HG03196 (cell line): ENCODE data around the gene RNASE7.
A peak's percentile ranks its signal among the peaks of the same experiment; 100 is the strongest.

Experiments used
- ATAC-seq: cut with Tn5 transposase; IDR thresholded peaks from one replicate; pipeline ENCODE4 v1.9.1; 2021; ENCODE audit not compliant: unreplicated experiment

RNASE7 gene

DNA sequence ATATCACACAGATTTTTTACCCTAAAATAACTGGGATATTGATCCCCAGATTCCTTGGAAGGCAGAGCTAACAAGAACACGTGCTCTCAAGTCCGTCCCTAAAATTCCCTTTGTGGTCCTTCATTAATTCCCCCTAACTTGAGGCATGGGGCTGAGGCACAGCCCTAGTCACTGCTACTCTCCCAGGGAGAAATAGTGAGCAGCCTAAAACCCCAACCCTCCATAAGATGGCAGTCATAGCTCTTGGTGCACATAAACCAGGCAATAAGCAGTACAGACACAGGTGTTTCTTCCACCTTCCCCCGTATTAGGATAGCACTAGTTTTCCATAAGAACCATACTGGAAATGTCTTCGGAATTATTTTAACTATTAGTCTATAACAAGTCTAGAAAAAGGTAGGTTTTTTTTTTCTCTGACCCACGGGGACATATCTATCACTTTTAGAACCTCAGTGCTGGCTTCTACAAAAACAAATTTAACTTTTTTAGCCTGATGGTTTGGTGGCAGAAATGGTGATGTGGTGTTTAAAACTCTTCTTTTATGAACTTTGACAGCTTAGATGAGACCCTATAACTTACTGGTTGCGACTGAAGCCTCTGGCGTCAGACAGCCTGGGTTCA lies 24.8 kb downstream of the RNASE7 start:
- no peak for ATAC-seq

- ATAC-seq: no peak
Observed at GRCh38 chr14:21068521-21069387, 26.6 kb downstream of the RNASE7 start.

GRCh38 chr14:21069388-21070082 lies 27.4 kb downstream of the RNASE7 start:
- ATAC-seq: no peak

- no peak for ATAC-seq
Observed at GRCh38 chr14:21070083-21070609, 28.0 kb downstream of the RNASE7 start, which contains the start of gene ARHGEF40. ARHGEF40 (plus strand) TSS chr14:21070304; CDS start chr14:21070397, 93 bp downstream.

DNA sequence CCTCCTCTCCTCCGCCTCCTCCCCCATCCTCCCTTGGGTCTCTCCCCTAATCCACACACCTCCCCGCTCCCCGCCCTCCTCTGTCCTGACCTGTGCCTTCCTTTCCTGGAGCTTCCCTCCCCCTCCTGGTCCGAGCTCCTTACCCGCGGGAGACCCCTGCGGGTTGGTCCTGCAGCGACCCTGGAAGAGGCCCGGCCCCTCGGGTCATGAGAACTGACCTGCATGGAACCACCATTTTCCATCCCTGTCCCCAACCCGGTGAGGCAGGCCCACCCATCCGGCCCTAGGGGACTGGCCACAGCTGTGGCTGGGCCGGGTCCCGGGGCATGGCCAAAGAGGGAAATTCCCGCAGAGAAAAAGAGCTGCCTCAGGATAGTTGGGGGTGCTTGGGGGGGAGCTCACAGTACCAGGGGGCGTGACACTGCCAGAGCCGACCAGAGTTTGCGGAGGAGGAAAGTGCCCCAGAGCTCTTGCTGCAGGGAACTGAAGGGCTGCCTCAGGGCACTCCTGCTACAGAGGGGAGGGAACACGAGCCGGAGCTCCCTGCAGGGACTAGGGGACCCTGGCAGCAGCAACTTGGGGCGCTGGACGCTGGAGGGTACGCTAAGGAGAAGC lies 28.6 kb downstream of the RNASE7 start:
- peak; percentile 5 for ATAC-seq

- ATAC-seq: peak; percentile 64
Observed at GRCh38 chr14:21071225-21072030, 29.3 kb downstream of the RNASE7 start.

- ATAC-seq: no peak
Observed at GRCh38 chr14:21072031-21072473, 29.9 kb downstream of the RNASE7 start.

- no peak for ATAC-seq
Observed at GRCh38 chr14:21072781-21073339, 30.7 kb downstream of the RNASE7 start.

GRCh38 chr14:21073921-21074320 lies 31.8 kb downstream of the RNASE7 start:
- no peak for ATAC-seq

DNA sequence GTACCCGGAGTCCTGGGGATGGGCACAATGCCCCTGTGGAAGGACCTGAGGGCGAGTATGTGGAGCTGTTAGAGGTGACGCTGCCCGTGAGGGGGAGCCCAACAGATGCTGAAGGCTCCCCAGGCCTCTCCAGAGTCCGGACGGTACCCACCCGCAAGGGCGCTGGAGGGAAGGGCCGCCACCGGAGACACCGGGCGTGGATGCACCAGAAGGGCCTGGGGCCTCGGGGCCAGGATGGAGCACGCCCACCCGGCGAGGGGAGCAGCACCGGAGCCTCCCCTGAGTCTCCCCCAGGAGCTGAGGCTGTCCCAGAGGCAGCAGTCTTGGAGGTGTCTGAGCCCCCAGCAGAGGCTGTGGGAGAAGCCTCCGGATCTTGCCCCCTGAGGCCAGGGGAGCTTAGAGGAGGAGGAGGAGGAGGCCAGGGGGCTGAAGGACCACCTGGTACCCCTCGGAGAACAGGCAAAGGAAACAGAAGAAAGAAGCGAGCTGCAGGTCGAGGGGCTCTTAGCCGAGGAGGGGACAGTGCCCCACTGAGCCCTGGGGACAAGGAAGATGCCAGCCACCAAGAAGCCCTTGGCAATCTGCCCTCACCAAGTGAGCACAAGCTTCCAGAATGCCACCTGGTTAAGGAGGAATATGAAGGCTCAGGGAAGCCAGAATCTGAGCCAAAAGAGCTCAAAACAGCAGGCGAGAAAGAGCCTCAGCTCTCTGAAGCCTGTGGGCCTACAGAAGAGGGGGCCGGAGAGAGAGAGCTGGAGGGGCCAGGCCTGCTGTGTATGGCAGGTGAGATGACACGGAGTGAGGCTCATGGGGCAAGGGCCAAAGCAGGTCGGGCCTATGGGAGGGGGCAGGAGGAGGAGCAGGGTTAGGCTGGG lies 32.5 kb downstream of the RNASE7 start:
- ATAC-seq: no peak

DNA sequence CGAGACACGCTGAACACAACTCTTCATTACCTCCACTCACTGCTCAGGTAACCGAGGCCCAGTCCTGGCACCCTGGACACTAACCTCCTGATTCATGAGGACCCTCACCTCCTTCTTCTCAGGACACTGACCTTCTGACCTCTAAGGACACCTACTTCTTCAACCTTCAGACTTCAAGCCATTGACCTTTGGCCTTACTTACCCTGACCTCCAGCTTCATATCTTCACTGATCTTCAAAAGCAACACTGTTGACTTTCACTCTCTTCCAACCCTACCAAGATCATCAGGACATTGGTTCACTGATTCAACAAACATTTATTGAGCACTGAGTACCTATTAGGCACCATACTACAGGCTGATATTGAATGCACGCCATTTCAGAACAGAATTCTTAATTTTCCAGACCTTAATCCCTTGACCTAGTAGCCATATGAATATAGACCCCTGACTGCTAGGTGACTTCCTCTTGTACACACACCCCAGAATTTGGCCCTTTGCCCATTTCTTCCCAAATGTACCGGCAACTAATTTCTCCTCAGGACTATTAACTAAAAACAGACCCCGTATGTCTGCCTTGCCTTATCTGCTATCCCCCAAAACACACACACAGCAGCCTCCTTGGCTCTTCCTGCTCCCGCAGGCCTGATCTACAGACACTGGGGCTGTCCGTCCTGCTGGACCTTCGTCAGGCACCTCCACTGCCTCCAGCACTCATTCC lies 33.7 kb downstream of the RNASE7 start:
- no peak for ATAC-seq

DNA sequence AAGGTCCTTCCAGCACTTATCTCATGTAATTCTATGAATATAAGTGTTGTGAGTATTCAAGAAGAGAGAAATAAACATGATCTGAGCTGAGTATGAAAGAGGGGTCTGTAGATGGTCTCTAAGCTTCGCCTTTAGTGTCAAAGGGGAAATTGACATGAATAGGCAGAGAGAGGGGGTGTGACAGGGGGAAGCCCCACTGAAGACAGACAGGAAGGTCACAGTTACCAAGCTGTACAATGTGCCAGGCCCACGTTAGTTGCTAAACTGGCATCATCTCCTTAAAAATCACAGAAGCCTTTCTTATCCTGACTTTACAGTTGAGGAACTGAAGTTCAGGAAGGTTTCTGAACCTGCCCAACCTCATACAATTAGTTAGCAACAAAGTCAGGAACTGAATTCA lies 35.5 kb downstream of the RNASE7 start:
- no peak for ATAC-seq

- ATAC-seq: no peak
Observed at GRCh38 chr14:21078287-21078686, 36.1 kb downstream of the RNASE7 start.

DNA sequence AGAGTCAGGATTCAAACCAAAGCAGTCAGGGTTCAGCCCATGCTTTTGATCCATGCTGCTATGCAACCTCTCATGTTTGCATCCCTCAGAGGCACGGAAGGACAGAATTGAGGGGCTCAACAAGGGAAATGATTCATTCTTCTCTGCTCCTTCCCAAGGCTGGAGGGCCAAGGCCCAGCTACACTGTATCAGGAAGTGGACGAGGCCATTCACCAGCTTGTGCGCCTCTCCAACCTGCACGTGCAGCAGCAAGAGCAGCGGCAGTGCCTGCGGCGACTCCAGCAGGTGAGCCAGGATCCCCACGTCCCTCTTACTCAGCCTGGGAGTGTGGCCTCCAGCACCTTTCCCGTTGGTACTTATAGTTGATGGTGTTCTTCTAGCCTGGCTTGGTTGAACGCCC lies 36.6 kb downstream of the RNASE7 start:
- ATAC-seq: no peak

GRCh38 chr14:21081521-21082142 lies 39.5 kb downstream of the RNASE7 start:
- ATAC-seq: no peak

DNA sequence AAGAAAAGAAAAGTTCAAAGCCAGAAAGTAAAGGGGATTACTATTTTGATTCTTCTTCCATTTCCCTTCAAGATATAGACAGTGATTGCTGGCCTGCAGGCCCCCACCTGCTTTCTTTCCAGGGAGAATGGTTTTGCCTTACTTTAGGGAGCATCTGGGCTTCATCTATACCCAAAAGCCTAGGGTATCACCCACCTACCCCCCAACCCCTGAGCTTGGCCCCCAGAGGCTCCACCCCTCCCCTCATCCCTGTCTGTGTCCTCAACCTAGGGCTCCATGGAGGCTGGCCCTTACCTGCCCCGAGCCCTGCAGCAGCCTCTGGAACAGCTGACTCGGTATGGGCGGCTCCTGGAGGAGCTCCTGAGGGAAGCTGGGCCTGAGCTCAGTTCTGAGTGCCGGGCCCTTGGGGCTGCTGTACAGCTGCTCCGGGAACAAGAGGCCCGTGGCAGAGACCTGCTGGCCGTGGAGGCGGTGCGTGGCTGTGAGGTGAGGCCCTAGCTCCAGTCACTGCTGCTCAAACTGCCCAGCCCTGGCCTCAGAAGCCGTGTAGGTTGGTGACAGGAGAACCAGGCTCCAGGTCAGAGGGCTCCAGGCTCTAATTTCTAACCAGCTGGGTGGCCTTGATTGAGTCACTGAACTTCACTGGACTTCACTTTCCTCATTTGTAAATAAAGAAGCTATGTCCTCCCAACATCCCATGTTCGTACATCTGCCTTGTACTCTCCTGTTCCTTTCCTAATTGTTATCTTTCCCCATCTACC lies 41.6 kb downstream of the RNASE7 start:
- no peak for ATAC-seq

DNA sequence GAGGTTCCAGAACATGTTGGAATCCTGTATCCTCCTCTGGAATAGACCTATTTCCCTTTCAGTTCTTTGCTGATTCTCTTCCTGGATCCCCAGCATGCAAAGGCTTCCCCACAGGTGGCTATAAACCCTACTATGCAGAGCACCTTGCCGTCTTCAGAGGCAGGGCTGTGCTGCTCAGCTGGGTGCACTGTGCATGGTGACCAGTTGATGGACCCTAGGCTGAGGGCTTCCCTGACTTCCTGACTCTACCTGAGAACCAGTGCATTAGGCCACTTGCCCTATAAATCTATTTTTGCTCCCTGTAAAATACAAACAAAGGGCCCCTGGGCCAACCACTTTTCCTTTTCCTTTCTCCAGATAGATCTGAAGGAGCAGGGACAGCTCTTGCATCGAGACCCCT lies 42.2 kb downstream of the RNASE7 start:
- no peak for ATAC-seq
